SK-N-SH (cell line): ENCODE data around the gene PPEF2. TPM values are rescaled to one million over a fixed set of nuclear protein-coding genes. Genes with fewer than 3 reads are reported as not detected.

Experiments
- CTCF ChIA-PET: fragments of 300-600, 350-600 bp; formaldehyde crosslinking; extraction: SDS; loops from one replicate; lab custom pipeline; 2021; lab: Yijun Ruan, JAX
- POLR2A ChIA-PET: fragments of 350-600 bp; sonication (Branson Sonifier 250); formaldehyde crosslinking; extraction: SDS; loops from one replicate; lab custom pipeline; 2020; ENCODE audit warnings: antibody characterized with exemption, inconsistent platforms; lab: Yijun Ruan, JAX
- DNase-seq: peaks from one replicate; pipeline ENCODE4 v3.0.0; 2012
- H2AFZ ChIP-seq: fragments of 200-600 bp; sonication (generic); 2 replicates; pipeline ENCODE4 v1.8.1; 2016; ENCODE audit warnings: antibody characterized with exemption, mild to moderate bottlenecking, low read depth
- H3F3A ChIP-seq: fragments of 200-600 bp; sonication (generic); replicated peaks from 2 replicates; pipeline ENCODE3; 2016; ENCODE audit warnings: antibody characterized with exemption, mild to moderate bottlenecking; ENCODE audit not compliant: insufficient read depth
- H3K27ac ChIP-seq, 2 experiments: fragments of 200-500 bp in 1 of 2; fragments of 200-600 bp in 1 of 2; sonication (Bioruptor generic) in 1 of 2; sonication (generic), shearing (Covaris generic) in 1 of 2; 2 replicates each; pipeline versions ENCODE4 v1.5.1 to v1.6.1; 2014 to 2016; ENCODE audit warnings: low read depth in 2 of 2, inconsistent platforms in 1 of 2, low read length in 1 of 2, mild to moderate bottlenecking in 1 of 2, mixed read lengths in 1 of 2
- H3K27me3 ChIP-seq: fragments of 200-600 bp; sonication (generic), shearing (Covaris generic); 2 replicates; pipeline ENCODE4 v1.6.1; 2016; ENCODE audit warnings: mixed run types; ENCODE audit not compliant: insufficient read depth
- H3K36me3 ChIP-seq, 2 experiments: fragments of 200-500 bp in 1 of 2; fragments of 200-600 bp in 1 of 2; sonication (Bioruptor generic) in 1 of 2; sonication (generic) in 1 of 2; replicated peaks in 1 of 2; 2 replicates each; pipeline versions ENCODE3 to v1.5.1; 2014 to 2016; ENCODE audit warnings: low read length in 1 of 2, mild to moderate bottlenecking in 1 of 2; ENCODE audit not compliant: insufficient read depth in 2 of 2, control insufficient read depth in 1 of 2
- H3K4me1 ChIP-seq, 2 experiments: fragments of 200-500 bp in 1 of 2; fragments of 200-600 bp in 1 of 2; sonication (Bioruptor generic) in 1 of 2; sonication (generic), shearing (Covaris generic) in 1 of 2; 2 replicates each; pipeline versions ENCODE4 v1.5.1 to v1.6.1; 2014 to 2016; ENCODE audit warnings: low read depth in 1 of 2, low read length in 1 of 2, mixed run types in 1 of 2; ENCODE audit not compliant: insufficient read depth in 2 of 2, control insufficient read depth in 1 of 2
- H3K4me2 ChIP-seq: fragments of 200-600 bp; sonication (generic), shearing (Covaris generic); 2 replicates; pipeline ENCODE4 v1.6.1; 2017; ENCODE audit warnings: mixed run types
- H3K4me3 ChIP-seq, 2 experiments: fragments of 200-500 bp in 1 of 2; fragments of 200-600 bp in 1 of 2; sonication (Bioruptor generic) in 1 of 2; sonication (generic), shearing (Covaris generic) in 1 of 2; 2 replicates each; pipeline versions ENCODE4 v1.5.1 to v1.8.1; 2014 to 2016; ENCODE audit warnings: low read depth in 2 of 2, inconsistent platforms in 1 of 2, low read length in 1 of 2, mild to moderate bottlenecking in 1 of 2, mixed read lengths in 1 of 2, moderate library complexity in 1 of 2
- H3K79me2 ChIP-seq: fragments of 200-600 bp; sonication (generic); 2 replicates; pipeline ENCODE4 v1.8.1; 2017; ENCODE audit warnings: mild to moderate bottlenecking; ENCODE audit not compliant: insufficient read depth
- H3K9ac ChIP-seq: fragments of 200-600 bp; sonication (generic); 2 replicates; pipeline ENCODE4 v1.6.1; 2017; ENCODE audit warnings: mixed run types
- H3K9me2 ChIP-seq: fragments of 200-600 bp; sonication (generic); 2 replicates; pipeline ENCODE4 v1.6.1; 2017; ENCODE audit warnings: mixed run types
- H3K9me3 ChIP-seq: fragments of 200-600 bp; sonication (generic); 2 replicates; pipeline ENCODE4 v1.6.1; 2017; ENCODE audit warnings: mixed run types, mild to moderate bottlenecking, moderate library complexity
- H4K20me1 ChIP-seq: fragments of 200-600 bp; sonication (generic); 2 replicates; pipeline ENCODE4 v1.6.1; 2017; ENCODE audit warnings: mild to moderate bottlenecking, mixed run types; ENCODE audit not compliant: insufficient read depth
- CHD2 ChIP-seq: fragments of 150-350 bp; IDR thresholded peaks from 2 replicates; pipeline ENCODE4 v1.6.1; 2018; ENCODE audit warnings: low read length; ENCODE audit not compliant: partially characterized antibody
- EP300 ChIP-seq, 2 experiments: IDR thresholded peaks; 2 replicates each; pipeline versions ENCODE4 v1.4.0 to v1.6.1; 2012; ENCODE audit warnings: borderline replicate concordance in 1 of 2, low read depth in 1 of 2, low read length in 1 of 2
- FOSL2 ChIP-seq: IDR thresholded peaks from 2 replicates; pipeline ENCODE4 v1.4.0; 2012; ENCODE audit warnings: low read depth, mild to moderate bottlenecking, moderate library complexity, borderline replicate concordance
- FOXM1 ChIP-seq: IDR thresholded peaks from 2 replicates; pipeline ENCODE4 v1.4.0; 2012; ENCODE audit warnings: low read depth, mild to moderate bottlenecking
- GATA2 ChIP-seq: sonication (generic); formaldehyde crosslinking; IDR thresholded peaks from 2 replicates; pipeline ENCODE4 v1.5.0; 2020; ENCODE audit warnings: mild to moderate bottlenecking, missing genetic modification reagents
- POLR2AphosphoS5 ChIP-seq: IDR thresholded peaks from 2 replicates; pipeline ENCODE4 v1.6.1; 2012; ENCODE audit warnings: low read depth, low read length
- RFX5 ChIP-seq: IDR thresholded peaks from 2 replicates; pipeline ENCODE4 v1.6.1; 2012; ENCODE audit warnings: mild to moderate bottlenecking, improper control_type of control experiment, low read length
- RXRA ChIP-seq: IDR thresholded peaks from 2 replicates; pipeline ENCODE4 v1.4.0; 2012; ENCODE audit warnings: low read depth, mild to moderate bottlenecking, borderline replicate concordance
- SIN3A ChIP-seq: IDR thresholded peaks from 2 replicates; pipeline ENCODE4 v1.6.1; 2012; ENCODE audit warnings: low read depth, mild to moderate bottlenecking, low read length, moderate library complexity, borderline replicate concordance
- USF1 ChIP-seq: IDR thresholded peaks from 2 replicates; pipeline ENCODE4 v1.4.0; 2012; ENCODE audit warnings: low read depth, borderline replicate concordance
- YY1 ChIP-seq: IDR thresholded peaks from 2 replicates; pipeline ENCODE4 v1.4.0; 2012; ENCODE audit warnings: low read depth, mild to moderate bottlenecking
- WGBS: methylation state at CpG from one replicate; pipeline ENCODE4 v1.1.6; 2017; ENCODE audit warnings: low lambda C conversion rate; 5-methylcytosine and 5-hydroxymethylcytosine counted together
- polyA plus RNA-seq, 3 experiments: library from polyadenylated mRNA; depleted of rRNA; stranded (reverse); fragments of >200 nt; gene quantifications; 2 replicates each; pipeline ENCODE4 v1.2.3, GENCODE V29; 2012
- TF ChIP-seq, protein P1 (sequence below): fragments of 200-600 bp; sonication (generic); IDR thresholded peaks from 2 replicates; pipeline ENCODE4 v1.6.1; 2017; ENCODE audit warnings: antibody characterized with exemption, mild to moderate bottlenecking, moderate library complexity
- TF ChIP-seq, protein P2 (sequence below): fragments of 150-350 bp; IDR thresholded peaks from 2 replicates; pipeline ENCODE4 v1.6.1; 2016; ENCODE audit warnings: mild to moderate bottlenecking, low read depth, low read length

PPEF2 gene
- polyA plus RNA-seq, 1 of the 3 experiments (the other 2 are of a cell fraction): not detected

GRCh38 chr4:75948822-75949444 lies 46.7 kb upstream of the PPEF2 start:
- Histone ChIP-seq H3K4me2 (no peak overlapping the region), H3K9me2 (no peaks in the 10 kb centered on the region), H3K27me3 (no peaks in the 10 kb centered on the region), H3K36me3 (peaks cover 82 to 88% of the 10 kb centered on the region in 2 experiments), H3K4me1 (no peaks in the 10 kb centered on the region), H2AFZ (no peak overlapping the region), H3K27ac (no peak overlapping the region), H4K20me1 (no peaks in the 10 kb centered on the region), H3K79me2 (no peaks in the 10 kb centered on the region), H3K9ac (no peak overlapping the region), H3K4me3 (no peak overlapping the region), H3F3A (no peaks in the 10 kb centered on the region), H3K9me3 (no peaks in the 10 kb centered on the region)
- 72% methylated on average over 5 of the region's 5 CpGs for WGBS
- no peak for DNase-seq
- ChIA-PET CTCF (interaction anchor here (1.8 kb wide), 1 partner anchor 53 kb away, joined by 3 read pairs; no protein-coding TSS in a partner anchor), POLR2A (interaction anchor here (0.7 kb wide), 1 partner anchor 12 kb away, joined by 6 read pairs; no protein-coding TSS in a partner anchor)
- no peak for TF ChIP-seq FOSL2
- no peak for TF ChIP-seq CHD2
- TF ChIP-seq GATA2 (CRISPR knock-in tag): no peak
- TF ChIP-seq RXRA: no peak
- TF ChIP-seq YY1: no peak
- TF ChIP-seq EP300 (IDR thresholded peaks at IDR 0.05; ENCODE audit: borderline replicate concordance in 1 of 2, low read depth in 1 of 2, low read length in 1 of 2): no peak
- TF ChIP-seq, protein P1, sequence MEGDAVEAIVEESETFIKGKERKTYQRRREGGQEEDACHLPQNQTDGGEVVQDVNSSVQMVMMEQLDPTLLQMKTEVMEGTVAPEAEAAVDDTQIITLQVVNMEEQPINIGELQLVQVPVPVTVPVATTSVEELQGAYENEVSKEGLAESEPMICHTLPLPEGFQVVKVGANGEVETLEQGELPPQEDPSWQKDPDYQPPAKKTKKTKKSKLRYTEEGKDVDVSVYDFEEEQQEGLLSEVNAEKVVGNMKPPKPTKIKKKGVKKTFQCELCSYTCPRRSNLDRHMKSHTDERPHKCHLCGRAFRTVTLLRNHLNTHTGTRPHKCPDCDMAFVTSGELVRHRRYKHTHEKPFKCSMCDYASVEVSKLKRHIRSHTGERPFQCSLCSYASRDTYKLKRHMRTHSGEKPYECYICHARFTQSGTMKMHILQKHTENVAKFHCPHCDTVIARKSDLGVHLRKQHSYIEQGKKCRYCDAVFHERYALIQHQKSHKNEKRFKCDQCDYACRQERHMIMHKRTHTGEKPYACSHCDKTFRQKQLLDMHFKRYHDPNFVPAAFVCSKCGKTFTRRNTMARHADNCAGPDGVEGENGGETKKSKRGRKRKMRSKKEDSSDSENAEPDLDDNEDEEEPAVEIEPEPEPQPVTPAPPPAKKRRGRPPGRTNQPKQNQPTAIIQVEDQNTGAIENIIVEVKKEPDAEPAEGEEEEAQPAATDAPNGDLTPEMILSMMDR: no peak
- no peak for TF ChIP-seq RFX5
- TF ChIP-seq POLR2AphosphoS5: no peak
- no peak for TF ChIP-seq USF1
- TF ChIP-seq FOXM1: no peak
- no peak for TF ChIP-seq SIN3A
- TF ChIP-seq, protein P2, sequence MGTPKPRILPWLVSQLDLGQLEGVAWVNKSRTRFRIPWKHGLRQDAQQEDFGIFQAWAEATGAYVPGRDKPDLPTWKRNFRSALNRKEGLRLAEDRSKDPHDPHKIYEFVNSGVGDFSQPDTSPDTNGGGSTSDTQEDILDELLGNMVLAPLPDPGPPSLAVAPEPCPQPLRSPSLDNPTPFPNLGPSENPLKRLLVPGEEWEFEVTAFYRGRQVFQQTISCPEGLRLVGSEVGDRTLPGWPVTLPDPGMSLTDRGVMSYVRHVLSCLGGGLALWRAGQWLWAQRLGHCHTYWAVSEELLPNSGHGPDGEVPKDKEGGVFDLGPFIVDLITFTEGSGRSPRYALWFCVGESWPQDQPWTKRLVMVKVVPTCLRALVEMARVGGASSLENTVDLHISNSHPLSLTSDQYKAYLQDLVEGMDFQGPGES: no peak
